Gastrocnemius medialis (tissue), 4 donors: ENCODE data around the gene COL23A1.

Source experiments
- POLR2A ChIP-seq, 2 donors: fragments of 450-650 bp; IDR thresholded peaks; one replicate each; pipeline ENCODE4 v1.6.1; 2017; ENCODE audit warnings: antibody characterized with exemption in 2 of 2, mild to moderate bottlenecking in 2 of 2, moderate library complexity in 2 of 2
- TF ChIP-seq, protein P1 (sequence below), 5 experiments: fragments of 450-650 bp in 3 of 5; fragments of 200-600 bp in 2 of 5; sonication (generic) in 2 of 5; IDR thresholded peaks in 4 of 5; conservative IDR thresholded peaks in 1 of 5; 1 replicate in 4 of 5; 2 replicates in 1 of 5; pipeline ENCODE4 v1.5.1; 2016 to 2019; ENCODE audit warnings: antibody characterized with exemption in 5 of 5, mild to moderate bottlenecking in 3 of 5, moderate library complexity in 3 of 5

DNA sequence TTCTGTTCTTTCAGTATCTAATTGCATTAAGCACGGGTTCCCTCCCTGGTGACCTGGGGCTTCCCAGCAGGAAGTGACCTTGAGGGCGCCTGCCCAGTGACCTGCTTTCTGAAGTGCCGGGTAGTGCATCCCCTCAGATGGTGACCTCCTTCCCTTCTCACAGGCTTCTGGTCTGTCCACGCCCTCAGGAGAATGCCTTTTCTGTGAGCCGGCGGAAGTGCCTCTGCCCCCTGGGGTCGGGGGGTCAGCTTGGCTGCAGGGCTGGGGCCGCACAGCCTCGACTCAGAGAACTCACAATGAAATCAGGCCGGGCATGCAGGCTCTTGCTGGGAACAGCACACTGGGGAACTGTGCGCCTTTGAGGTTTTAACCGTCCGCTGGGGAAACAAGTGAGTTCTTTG lies 233.1 kb downstream of the COL23A1 start:
- TF ChIP-seq, protein P1, sequence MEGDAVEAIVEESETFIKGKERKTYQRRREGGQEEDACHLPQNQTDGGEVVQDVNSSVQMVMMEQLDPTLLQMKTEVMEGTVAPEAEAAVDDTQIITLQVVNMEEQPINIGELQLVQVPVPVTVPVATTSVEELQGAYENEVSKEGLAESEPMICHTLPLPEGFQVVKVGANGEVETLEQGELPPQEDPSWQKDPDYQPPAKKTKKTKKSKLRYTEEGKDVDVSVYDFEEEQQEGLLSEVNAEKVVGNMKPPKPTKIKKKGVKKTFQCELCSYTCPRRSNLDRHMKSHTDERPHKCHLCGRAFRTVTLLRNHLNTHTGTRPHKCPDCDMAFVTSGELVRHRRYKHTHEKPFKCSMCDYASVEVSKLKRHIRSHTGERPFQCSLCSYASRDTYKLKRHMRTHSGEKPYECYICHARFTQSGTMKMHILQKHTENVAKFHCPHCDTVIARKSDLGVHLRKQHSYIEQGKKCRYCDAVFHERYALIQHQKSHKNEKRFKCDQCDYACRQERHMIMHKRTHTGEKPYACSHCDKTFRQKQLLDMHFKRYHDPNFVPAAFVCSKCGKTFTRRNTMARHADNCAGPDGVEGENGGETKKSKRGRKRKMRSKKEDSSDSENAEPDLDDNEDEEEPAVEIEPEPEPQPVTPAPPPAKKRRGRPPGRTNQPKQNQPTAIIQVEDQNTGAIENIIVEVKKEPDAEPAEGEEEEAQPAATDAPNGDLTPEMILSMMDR (IDR thresholded peaks at IDR 0.05 in 4 of 5, conservative IDR thresholded peaks at IDR 0.05 in 1 of 5), result no peak
- TF ChIP-seq POLR2A (IDR thresholded peaks at IDR 0.05), result no peak
